Panc1 (cell line): ENCODE results near the gene DNMT3A.

ENCODE experiments used
- POLR2AphosphoS5 ChIP-seq: IDR thresholded peaks from 2 replicates; pipeline ENCODE4 v1.6.1; 2012; ENCODE audit warnings: mild to moderate bottlenecking, low read depth, low read length, moderate library complexity
- SIN3A ChIP-seq: IDR thresholded peaks from 2 replicates; pipeline ENCODE4 v1.6.1; 2012; ENCODE audit warnings: low read depth, mild to moderate bottlenecking, low read length, moderate library complexity, borderline replicate concordance; ENCODE audit not compliant: insufficient read depth
- TCF7L2 ChIP-seq: IDR thresholded peaks from 2 replicates; pipeline ENCODE4 v1.6.1; 2011; ENCODE audit warnings: mild to moderate bottlenecking, low read depth, low read length, inconsistent platforms
- TF ChIP-seq, protein P1 (sequence below): fragments of 450-650 bp; IDR thresholded peaks from 2 replicates; pipeline ENCODE4 v1.5.1; 2017; ENCODE audit warnings: mild to moderate bottlenecking
- TF ChIP-seq, protein P2 (sequence below), 2 experiments: IDR thresholded peaks; 2 replicates each; pipeline ENCODE4 v1.6.1; 2011 to 2012; ENCODE audit warnings: low read depth in 2 of 2, control low read depth in 1 of 2, low read length in 1 of 2, mild to moderate bottlenecking in 1 of 2, moderate library complexity in 1 of 2; ENCODE audit not compliant: insufficient read depth in 1 of 2

DNA sequence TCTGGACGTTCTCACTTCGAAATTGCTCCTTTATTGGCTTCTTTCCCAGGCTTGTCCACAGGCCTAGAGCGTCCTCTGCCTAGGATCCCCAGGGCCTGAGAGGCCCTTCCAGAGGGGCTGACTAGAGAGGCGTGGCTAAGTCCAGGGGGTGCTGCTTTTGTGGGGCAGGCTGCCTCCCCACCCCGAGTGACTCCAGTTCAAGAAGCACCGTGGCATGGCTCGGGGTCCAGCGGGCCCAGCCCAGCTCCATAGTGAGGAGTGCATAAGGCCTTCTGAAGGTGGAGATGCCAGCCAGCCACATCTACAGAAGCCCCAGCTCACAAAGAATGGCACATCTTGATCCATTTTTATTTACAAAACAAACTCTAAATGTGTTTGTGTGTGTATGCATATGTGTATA lies 128.5 kb downstream of the DNMT3A start:
- TF ChIP-seq, protein P1, sequence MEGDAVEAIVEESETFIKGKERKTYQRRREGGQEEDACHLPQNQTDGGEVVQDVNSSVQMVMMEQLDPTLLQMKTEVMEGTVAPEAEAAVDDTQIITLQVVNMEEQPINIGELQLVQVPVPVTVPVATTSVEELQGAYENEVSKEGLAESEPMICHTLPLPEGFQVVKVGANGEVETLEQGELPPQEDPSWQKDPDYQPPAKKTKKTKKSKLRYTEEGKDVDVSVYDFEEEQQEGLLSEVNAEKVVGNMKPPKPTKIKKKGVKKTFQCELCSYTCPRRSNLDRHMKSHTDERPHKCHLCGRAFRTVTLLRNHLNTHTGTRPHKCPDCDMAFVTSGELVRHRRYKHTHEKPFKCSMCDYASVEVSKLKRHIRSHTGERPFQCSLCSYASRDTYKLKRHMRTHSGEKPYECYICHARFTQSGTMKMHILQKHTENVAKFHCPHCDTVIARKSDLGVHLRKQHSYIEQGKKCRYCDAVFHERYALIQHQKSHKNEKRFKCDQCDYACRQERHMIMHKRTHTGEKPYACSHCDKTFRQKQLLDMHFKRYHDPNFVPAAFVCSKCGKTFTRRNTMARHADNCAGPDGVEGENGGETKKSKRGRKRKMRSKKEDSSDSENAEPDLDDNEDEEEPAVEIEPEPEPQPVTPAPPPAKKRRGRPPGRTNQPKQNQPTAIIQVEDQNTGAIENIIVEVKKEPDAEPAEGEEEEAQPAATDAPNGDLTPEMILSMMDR = no peak
- TF ChIP-seq POLR2AphosphoS5 (no peak), SIN3A (no peak), TCF7L2 (no peak)
- TF ChIP-seq, protein P2, sequence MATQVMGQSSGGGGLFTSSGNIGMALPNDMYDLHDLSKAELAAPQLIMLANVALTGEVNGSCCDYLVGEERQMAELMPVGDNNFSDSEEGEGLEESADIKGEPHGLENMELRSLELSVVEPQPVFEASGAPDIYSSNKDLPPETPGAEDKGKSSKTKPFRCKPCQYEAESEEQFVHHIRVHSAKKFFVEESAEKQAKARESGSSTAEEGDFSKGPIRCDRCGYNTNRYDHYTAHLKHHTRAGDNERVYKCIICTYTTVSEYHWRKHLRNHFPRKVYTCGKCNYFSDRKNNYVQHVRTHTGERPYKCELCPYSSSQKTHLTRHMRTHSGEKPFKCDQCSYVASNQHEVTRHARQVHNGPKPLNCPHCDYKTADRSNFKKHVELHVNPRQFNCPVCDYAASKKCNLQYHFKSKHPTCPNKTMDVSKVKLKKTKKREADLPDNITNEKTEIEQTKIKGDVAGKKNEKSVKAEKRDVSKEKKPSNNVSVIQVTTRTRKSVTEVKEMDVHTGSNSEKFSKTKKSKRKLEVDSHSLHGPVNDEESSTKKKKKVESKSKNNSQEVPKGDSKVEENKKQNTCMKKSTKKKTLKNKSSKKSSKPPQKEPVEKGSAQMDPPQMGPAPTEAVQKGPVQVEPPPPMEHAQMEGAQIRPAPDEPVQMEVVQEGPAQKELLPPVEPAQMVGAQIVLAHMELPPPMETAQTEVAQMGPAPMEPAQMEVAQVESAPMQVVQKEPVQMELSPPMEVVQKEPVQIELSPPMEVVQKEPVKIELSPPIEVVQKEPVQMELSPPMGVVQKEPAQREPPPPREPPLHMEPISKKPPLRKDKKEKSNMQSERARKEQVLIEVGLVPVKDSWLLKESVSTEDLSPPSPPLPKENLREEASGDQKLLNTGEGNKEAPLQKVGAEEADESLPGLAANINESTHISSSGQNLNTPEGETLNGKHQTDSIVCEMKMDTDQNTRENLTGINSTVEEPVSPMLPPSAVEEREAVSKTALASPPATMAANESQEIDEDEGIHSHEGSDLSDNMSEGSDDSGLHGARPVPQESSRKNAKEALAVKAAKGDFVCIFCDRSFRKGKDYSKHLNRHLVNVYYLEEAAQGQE (IDR thresholded peaks at IDR 0.05; ENCODE audit: insufficient read depth in 1 of 2, low read depth in 2 of 2, low read length in 1 of 2) = no peak
